Panc1 (cell line): ENCODE measurements around the gene SEC63. TPM values are rescaled to one million over a fixed set of nuclear protein-coding genes. Genes with fewer than 3 reads are reported as not detected.

Experiments used
- ATAC-seq: fragments of 200-7000 bp; cut with Tn5 transposase; 2 replicates; pipeline ENCODE4 v1.9.1; 2020; ENCODE audit warnings: mild to moderate bottlenecking, moderate library complexity
- BruUV-seq: library from RNA; stranded (reverse); fragments of 400-500 nt; replicated peaks from 2 replicates; lab custom pipeline; 2021; lab: Mats Ljungman, UMichigan
- CTCF ChIA-PET: fragments of 300-600 bp; sonication (Branson Sonifier 250); formaldehyde crosslinking; loops from one replicate; lab custom pipeline; 2022; ENCODE audit warnings: antibody characterized with exemption; lab: Charles Lee
- POLR2A ChIA-PET: fragments of 300-600 bp; sonication (Branson Sonifier 250); formaldehyde crosslinking; loops from one replicate; lab custom pipeline; 2022; ENCODE audit warnings: antibody characterized with exemption; lab: Charles Lee
- DNase-seq: peaks from one replicate; pipeline ENCODE4 v3.0.0-alpha.2; 2010; ENCODE audit warnings: low read depth, low spot score
- H3K27ac ChIP-seq: 2 replicates; pipeline ENCODE4 v1.5.1; 2011; ENCODE audit warnings: mild to moderate bottlenecking, low read length, inconsistent platforms
- H3K27me3 ChIP-seq: fragments of 200-500 bp; sonication (Bioruptor generic); 2 replicates; pipeline ENCODE4 v1.6.0; 2014; ENCODE audit warnings: low read length, inconsistent platforms; ENCODE audit not compliant: control insufficient read depth, insufficient read depth
- H3K36me3 ChIP-seq: fragments of 200-500 bp; sonication (Bioruptor generic); 2 replicates; pipeline ENCODE4 v1.5.1; 2014; ENCODE audit warnings: inconsistent platforms, mild to moderate bottlenecking, low read length, moderate library complexity; ENCODE audit not compliant: control insufficient read depth, insufficient read depth
- H3K4me1 ChIP-seq: 2 replicates; pipeline ENCODE4 v1.5.1; 2011; ENCODE audit warnings: inconsistent platforms, mild to moderate bottlenecking, low read length, moderate library complexity; ENCODE audit not compliant: control insufficient read depth, insufficient read depth
- H3K4me3 ChIP-seq, 2 experiments: 2 replicates each; pipeline ENCODE4 v1.5.1; 2011 to 2012; ENCODE audit warnings: low read depth in 2 of 2, low read length in 2 of 2, mild to moderate bottlenecking in 2 of 2, inconsistent platforms in 1 of 2, moderate library complexity in 1 of 2
- H3K9me3 ChIP-seq: fragments of 200-500 bp; sonication (Bioruptor generic); 2 replicates; pipeline ENCODE4 v1.5.1; 2014; ENCODE audit warnings: low read depth, mild to moderate bottlenecking, inconsistent platforms, low read length, moderate library complexity; ENCODE audit not compliant: control insufficient read depth, insufficient read depth
- CTCF ChIP-seq: fragments of 450-650 bp; IDR thresholded peaks from 2 replicates; pipeline ENCODE4 v1.5.1; 2017; ENCODE audit warnings: mild to moderate bottlenecking
- POLR2AphosphoS5 ChIP-seq: IDR thresholded peaks from 2 replicates; pipeline ENCODE4 v1.6.1; 2012; ENCODE audit warnings: mild to moderate bottlenecking, low read depth, low read length, moderate library complexity
- REST ChIP-seq, 2 experiments: IDR thresholded peaks; 2 replicates each; pipeline ENCODE4 v1.6.1; 2011 to 2012; ENCODE audit warnings: low read depth in 2 of 2, control low read depth in 1 of 2, low read length in 1 of 2, mild to moderate bottlenecking in 1 of 2, moderate library complexity in 1 of 2; ENCODE audit not compliant: insufficient read depth in 1 of 2
- SIN3A ChIP-seq: IDR thresholded peaks from 2 replicates; pipeline ENCODE4 v1.6.1; 2012; ENCODE audit warnings: low read depth, mild to moderate bottlenecking, low read length, moderate library complexity, borderline replicate concordance; ENCODE audit not compliant: insufficient read depth
- TCF7L2 ChIP-seq: IDR thresholded peaks from 2 replicates; pipeline ENCODE4 v1.6.1; 2011; ENCODE audit warnings: mild to moderate bottlenecking, low read depth, low read length, inconsistent platforms
- in situ Hi-C: cut with HindIII; loops from 2 replicates; pipeline ENCODE4 v1.10.0; 2016; ENCODE audit warnings: low sequenced_read_pairs, low pct_unique_long_range_greater_than_20kb
- intact Hi-C: fragments of 100-400 bp; cut with micrococcal nuclease; formaldehyde crosslinking; loops from one replicate; pipeline ENCODE4 v1.10.0; 2022; ENCODE audit not compliant: unreplicated experiment
- total RNA-seq: library from RNA; stranded (reverse); gene quantifications from one replicate; pipeline ENCODE4 v1.2.1, GENCODE V29; 2021; ENCODE audit not compliant: unreplicated experiment

Gene SEC63
- total RNA-seq, 1 experiment from 2014 or later = 172 TPM

- intact Hi-C loops = no loop called here
- H3K4me1 ChIP-seq = no peaks in the 10 kb centered on the region
- TF ChIP-seq REST (IDR thresholded peaks at IDR 0.05; ENCODE audit: insufficient read depth in 1 of 2, low read depth in 2 of 2, low read length in 1 of 2) (no peak), TCF7L2 (no peak), CTCF (no peak), SIN3A (no peak), POLR2AphosphoS5 (no peak)
- ATAC-seq (no peak), DNase-seq (no peak)
- BruUV-seq = no TSS peak
- H3K36me3 ChIP-seq = no peaks in the 10 kb centered on the region
- no peak overlapping the region for H3K4me3 ChIP-seq
- POLR2A ChIA-PET = no interaction called here
- H3K27me3 ChIP-seq = peaks cover 12% of the 10 kb centered on the region
- CTCF ChIA-PET = no interaction called here
- in situ Hi-C loops = no loop called here
- H3K27ac ChIP-seq = no peak overlapping the region
- H3K9me3 ChIP-seq = no peaks in the 10 kb centered on the region
Observed at GRCh38 chr6:107827541-107827940, 130.5 kb downstream of the SEC63 start.

- no peak overlapping the region for H3K4me3 ChIP-seq
- no peaks in the 10 kb centered on the region for H3K4me1 ChIP-seq
- no peaks in the 10 kb centered on the region for H3K36me3 ChIP-seq
- intact Hi-C loops = no loop called here
- in situ Hi-C loops = no loop called here
- TF ChIP-seq CTCF (no peak), TCF7L2 (no peak), POLR2AphosphoS5 (no peak), SIN3A (no peak), REST (IDR thresholded peaks at IDR 0.05; ENCODE audit: insufficient read depth in 1 of 2, low read depth in 2 of 2, low read length in 1 of 2) (no peak)
- peaks cover 28% of the 10 kb centered on the region for H3K27me3 ChIP-seq
- ChIA-PET POLR2A (interaction anchor here (0.5 to 0.7 kb wide), 2 partner anchors 1025 to 1472 kb away, joined by 3 to 5 read pairs; partner anchors contain the start of gene ARMC2), CTCF (no interaction called here)
- no TSS peak for BruUV-seq
- H3K9me3 ChIP-seq = no peaks in the 10 kb centered on the region
- DNase-seq = no peak
- no peak overlapping the region for H3K27ac ChIP-seq
- ATAC-seq = no peak
Observed at GRCh38 chr6:107823047-107823557, 134.9 kb downstream of the SEC63 start.
